ENCODE data around the gene EXD3. TPM values are rescaled to one million over a fixed set of nuclear protein-coding genes. Genes with fewer than 3 reads are reported as not detected.

Gene EXD3
- total RNA-seq, 2 donors from 2014 or later: 5.9 to 6.0 TPM

GRCh38 chr9:137385061-137385655, 37.8 kb downstream of the EXD3 start:
- DNase-seq (ENCODE audit: low spot score): no peak
- peaks cover 0 to 18% of the 10 kb centered on the region in 2 donors for H3K4me1 ChIP-seq

DNA sequence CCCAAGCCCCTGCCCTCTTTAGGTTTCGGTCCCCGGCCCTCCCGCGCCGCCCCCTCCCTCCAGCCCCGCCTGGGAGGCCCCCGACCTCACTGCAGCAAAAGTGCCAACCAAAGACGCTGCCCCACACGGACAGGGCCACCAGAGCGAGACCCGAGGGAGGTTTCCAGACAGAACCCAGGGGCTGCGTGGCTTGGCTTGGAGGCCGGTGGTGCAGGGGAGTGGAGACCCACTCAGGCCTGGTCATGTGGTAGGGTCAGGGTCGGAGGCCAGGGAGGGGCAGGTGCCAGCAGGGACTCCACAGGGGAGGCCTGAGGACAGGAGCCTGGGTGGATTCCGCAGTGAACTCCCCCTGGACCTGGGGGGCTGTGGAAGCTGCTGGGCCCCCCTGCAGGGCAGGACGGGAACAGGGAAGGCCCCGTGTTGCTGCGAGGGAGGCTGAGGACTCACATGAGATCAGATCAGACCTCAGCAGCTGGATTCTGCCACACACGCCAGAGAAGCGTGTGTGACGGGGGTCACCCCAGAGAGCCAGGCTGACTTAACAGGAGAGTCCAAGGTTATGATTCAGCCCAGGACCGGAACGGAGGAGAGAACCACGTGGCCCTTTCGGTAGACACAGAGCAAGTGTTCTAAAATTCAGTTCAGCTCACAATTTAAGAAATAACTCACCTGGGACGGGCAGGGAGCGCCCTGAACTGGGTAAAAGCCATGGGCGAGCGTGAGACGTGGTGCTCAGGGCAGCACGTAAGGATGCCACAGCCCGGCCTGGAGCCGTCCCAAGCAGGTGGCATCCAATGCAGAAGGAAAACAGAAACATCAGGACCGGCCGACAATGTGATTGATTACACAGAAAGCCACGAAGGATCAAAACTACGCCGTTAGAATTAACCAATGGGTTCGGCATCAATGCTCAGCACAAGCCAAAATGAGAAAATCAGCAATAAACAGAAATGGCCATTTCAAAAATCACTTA, 38.9 kb downstream of the EXD3 start:
- no peak overlapping the region for H3K4me3 ChIP-seq
- DNase-seq (ENCODE audit: low spot score): no peak
- no peaks in the 10 kb centered on the region for H3K9me3 ChIP-seq
- no peaks in the 10 kb centered on the region for H3K27me3 ChIP-seq
- no peak for TF ChIP-seq CTCF (IDR thresholded peaks at IDR 0.05)
- H3K27ac ChIP-seq: no peak overlapping the region
- H3K4me1 ChIP-seq: peaks cover 0 to 18% of the 10 kb centered on the region in 2 donors
- no peaks in the 10 kb centered on the region for H3K36me3 ChIP-seq

More at GRCh38 chr9:137385061-137385655, 37.8 kb downstream of the EXD3 start:
- H3K36me3 ChIP-seq: no peaks in the 10 kb centered on the region
- TF ChIP-seq CTCF (IDR thresholded peaks at IDR 0.05): no peak
- no peak overlapping the region for H3K27ac ChIP-seq
- H3K9me3 ChIP-seq: no peaks in the 10 kb centered on the region
- H3K4me3 ChIP-seq: no peak overlapping the region
- no peaks in the 10 kb centered on the region for H3K27me3 ChIP-seq

GRCh38 chr9:137383081-137383783, 39.7 kb downstream of the EXD3 start:
- DNase-seq (ENCODE audit: low spot score): no peak
- H3K4me1 ChIP-seq: peaks cover 0 to 13% of the 10 kb centered on the region in 2 donors
- no peak for TF ChIP-seq CTCF (IDR thresholded peaks at IDR 0.05)
- H3K4me3 ChIP-seq: no peak overlapping the region
- no peaks in the 10 kb centered on the region for H3K36me3 ChIP-seq
- no peaks in the 10 kb centered on the region for H3K27me3 ChIP-seq
- H3K27ac ChIP-seq: no peak overlapping the region
- H3K9me3 ChIP-seq: no peaks in the 10 kb centered on the region

DNA sequence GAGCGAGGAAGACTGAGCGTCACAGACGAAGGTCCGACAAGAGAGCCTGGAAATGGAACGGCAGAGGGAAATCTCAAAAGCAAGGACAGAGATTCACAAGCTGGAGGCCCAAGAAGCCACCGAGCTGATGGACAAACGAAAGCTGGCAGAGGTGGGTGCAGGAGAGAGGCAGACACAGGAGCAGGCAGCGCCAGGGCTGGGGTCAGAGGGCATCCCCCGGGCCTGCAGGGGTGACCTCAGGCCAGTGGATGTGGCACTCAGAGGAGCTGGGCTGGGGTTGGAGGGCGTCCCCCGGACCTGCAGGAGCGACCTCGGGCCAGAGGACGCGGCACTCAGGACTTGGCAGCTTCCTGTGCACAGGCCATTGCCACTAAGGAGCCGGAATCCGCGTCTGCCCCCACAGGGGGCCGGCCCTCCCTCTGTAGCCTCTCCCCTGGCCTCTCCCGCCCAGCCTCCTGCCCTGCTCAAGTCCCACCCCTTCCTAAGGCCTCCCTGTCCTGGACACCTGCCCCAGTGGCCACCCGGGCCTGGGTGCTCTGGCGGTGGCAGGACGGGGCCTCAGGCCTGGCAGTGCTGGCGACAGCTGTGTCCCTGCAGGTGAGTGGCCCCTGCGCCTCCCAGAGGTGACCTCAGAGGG, 40.4 kb downstream of the EXD3 start:
- Histone ChIP-seq H3K27ac (no peak overlapping the region), H3K4me3 (no peak overlapping the region), H3K36me3 (no peaks in the 10 kb centered on the region), H3K9me3 (no peaks in the 10 kb centered on the region), H3K27me3 (no peaks in the 10 kb centered on the region), H3K4me1 (peaks cover 0 to 7% of the 10 kb centered on the region in 2 donors)
- DNase-seq (ENCODE audit: low spot score): no peak
- no peak for TF ChIP-seq CTCF (IDR thresholded peaks at IDR 0.05)

All from right atrium auricular region (tissue), 2 donors.